Glomerular visceral epithelial cell (primary cell): ENCODE results near the gene ANKRD66.

Experiments
- DNase-seq: peaks from one replicate; pipeline ENCODE4 v3.0.0-alpha.2; 2016; ENCODE audit errors: extremely low spot score

The ANKRD66 gene

DNA sequence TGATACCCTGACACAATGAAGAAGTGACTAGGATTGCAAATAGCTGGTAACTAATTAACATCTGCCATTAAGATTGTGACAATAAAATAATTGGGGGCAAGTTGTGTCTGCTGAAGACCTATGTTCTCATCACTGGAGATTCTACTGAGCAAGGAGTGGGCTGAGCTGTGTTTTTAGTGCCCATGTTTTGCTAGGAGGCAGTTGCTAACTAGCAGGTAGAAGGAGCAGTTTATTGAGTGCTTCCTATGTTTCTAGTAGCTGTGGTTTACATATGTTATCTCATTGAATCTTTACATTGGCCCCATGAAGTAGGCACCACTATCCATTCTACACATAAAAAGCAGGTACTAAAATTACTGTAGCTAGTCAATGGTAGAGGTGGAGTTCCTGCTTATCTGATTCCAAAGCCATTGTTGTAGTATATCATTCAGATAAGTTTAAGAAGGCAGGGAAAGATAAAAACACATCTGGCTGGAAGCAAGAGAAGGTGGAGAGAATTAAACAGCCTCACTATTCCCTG, 43.7 kb downstream of the ANKRD66 start:
- no peak for DNase-seq

DNA sequence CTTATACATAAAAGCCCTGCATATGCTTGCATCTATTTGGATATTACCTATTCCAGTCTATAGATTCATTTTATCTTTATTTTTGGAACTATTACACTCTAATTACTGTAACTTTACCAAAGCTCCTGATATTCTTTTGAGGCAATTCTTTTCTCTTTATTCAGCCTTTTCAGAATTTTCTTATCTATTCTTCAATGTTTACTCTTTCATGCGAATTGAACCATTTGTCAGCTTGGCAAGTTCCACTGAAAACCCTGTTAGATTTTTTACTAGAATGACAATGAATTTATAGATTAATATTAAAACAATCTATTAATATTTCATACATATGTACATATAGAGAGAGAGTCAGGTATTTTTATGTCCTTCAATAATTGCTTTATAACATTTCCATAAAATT, 45.9 kb downstream of the ANKRD66 start:
- DNase-seq: no peak

DNA sequence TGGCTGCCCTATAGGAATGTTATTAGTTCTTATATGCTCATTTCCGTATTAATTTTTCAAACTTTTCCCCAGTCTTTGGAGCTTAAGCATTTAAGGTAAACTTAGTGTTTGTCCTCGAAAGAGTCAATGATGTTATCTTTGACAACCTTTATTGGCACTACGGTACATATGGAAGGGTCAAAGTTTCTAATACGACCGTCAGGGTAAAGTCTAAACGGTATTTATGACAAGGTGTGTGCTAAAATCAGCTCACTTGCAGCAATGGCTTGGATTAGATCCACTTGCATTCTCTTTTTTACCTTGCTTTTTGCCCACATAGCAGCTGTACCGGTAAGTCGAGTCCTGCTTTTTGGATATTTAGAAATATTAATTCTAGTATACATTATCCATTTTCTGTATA, 46.4 kb downstream of the ANKRD66 start, which contains the start of gene MEP1A:
Gene MEP1A, plus strand, starts transcription at position 252 of the 400 bp plus-strand sequence. Its CDS starts 10 bp downstream, at position 262.
- DNase-seq: no peak

DNA sequence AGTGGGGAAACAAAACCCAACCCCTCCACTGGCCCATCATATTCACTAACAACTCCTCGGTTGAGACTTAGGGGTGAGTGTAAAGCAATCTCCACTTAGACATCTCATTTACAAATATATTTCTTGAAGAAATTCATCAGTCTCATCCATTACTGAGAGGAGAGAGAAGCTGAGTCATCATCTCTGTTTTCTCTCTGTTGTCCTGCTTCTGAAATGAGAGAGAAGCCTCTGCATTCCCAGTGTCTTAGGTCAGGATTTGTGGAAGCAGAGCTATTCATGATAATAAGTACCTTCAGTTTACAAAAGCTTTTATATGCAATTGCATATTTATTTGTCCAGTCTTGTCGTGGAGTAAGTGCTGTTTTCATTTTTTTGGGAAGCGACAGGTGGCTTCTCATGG, 47.3 kb downstream of the ANKRD66 start:
- DNase-seq: no peak

DNA sequence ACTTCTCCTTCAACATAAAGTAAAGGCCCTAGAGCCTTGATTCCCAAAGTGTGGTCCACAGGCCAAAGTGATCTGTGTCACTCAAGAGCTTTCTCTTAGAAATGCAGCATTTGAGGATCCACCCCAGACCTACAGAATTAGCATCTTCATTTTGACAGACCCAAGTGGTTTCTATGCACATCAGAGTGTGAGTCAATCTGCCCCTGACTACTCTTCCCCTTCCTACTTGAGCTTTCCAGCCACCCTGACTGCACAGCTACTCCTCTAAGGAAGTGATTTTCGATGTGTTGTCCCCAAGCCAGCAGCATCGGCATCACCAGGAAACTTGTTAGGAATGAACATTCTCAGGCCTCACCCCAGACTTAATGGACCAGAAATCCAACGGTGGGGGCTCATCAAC, 49.1 kb downstream of the ANKRD66 start:
- no peak for DNase-seq

GRCh38 chr6:46796848-46797580, 50.3 kb downstream of the ANKRD66 start:
- DNase-seq: no peak

DNA sequence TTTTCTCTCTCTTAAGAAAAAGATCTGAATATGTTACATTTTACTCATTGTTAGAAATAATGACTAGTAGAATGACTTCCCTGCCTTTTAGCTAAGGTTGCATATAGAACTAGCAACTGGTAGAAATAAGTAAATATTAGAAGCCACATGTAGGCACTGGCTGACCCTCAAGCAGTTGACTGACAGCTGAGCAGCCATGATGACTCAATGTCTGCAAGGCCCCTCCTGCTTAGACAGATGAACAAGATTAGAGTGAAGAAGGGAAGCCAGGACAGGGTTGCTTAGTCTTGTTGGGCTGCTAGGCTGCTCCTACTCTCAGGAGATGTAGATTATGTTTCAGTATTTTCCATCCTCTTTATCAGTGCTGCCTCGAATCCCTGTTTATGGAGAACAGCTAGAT, 52.9 kb downstream of the ANKRD66 start:
- DNase-seq: no peak

DNA sequence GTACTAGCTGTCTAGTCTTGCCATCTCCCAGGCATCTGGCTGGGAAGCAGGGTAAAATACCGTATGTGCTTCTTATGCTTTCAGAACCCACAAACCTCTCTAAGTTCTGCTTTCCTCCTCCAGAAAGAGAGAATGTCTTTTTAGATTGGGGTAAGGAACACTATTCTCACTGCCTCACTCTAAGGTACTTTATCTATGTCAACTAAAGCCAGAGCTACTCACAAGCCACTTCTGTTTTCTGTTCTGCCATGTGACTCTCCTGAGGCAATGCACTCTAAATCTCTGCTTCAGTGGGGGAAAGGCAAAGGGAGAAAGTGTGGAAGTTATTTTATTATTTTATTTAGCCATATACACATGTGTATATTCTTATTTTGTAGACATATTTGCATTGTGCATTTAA, 62.1 kb downstream of the ANKRD66 start:
- no peak for DNase-seq
